ENCODE data around the gene GNS.
A peak's percentile ranks its signal among the peaks of the same experiment; 100 is the strongest.

Gene GNS

DNA sequence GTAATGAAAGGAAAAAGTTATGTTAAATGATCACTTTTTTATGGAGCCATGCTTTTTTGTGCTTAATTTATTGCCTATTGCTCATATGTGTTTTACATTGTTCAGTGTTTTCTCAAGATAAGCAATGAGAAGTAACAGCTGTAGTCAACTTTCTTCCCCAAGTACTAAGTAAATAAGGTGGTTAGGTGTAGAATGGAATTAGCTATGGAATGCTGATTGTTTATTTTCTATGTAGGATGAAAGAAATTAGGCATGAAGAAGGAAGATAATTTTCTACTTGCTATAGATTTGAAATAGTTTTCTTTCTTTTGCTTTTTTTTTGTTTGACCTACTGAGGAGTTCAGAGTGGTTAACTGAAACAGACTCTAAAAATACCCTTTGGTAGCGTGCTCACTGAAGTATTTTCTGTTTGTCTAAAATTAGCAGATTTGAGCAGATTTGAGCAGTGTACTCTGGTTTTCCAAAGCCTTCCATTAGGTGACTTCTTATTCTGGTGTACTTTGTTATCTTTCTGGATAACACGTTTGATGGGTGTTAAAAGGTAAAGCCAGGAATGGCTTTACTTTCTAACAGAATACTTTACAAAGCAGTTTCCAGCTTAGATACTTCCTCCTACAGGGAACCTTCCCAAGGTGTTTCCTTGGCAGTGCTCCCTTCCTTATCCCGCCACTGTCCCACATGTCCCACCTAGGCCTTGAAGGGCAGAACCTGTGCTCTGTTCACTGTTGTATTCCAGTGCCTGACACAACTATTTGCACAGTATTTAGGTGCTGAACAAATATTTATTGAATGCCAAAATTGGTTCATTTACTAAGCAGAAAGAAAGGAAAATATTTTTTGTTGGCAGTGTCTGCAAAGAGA lies 92.9 kb downstream of the GNS start:
- no peak for DNase-seq (ENCODE audit: low read depth)
- peak overlapping the region; percentile 48 for H3K4me3 ChIP-seq (ENCODE audit: low read depth, low read length)
- TF ChIP-seq, protein P1, sequence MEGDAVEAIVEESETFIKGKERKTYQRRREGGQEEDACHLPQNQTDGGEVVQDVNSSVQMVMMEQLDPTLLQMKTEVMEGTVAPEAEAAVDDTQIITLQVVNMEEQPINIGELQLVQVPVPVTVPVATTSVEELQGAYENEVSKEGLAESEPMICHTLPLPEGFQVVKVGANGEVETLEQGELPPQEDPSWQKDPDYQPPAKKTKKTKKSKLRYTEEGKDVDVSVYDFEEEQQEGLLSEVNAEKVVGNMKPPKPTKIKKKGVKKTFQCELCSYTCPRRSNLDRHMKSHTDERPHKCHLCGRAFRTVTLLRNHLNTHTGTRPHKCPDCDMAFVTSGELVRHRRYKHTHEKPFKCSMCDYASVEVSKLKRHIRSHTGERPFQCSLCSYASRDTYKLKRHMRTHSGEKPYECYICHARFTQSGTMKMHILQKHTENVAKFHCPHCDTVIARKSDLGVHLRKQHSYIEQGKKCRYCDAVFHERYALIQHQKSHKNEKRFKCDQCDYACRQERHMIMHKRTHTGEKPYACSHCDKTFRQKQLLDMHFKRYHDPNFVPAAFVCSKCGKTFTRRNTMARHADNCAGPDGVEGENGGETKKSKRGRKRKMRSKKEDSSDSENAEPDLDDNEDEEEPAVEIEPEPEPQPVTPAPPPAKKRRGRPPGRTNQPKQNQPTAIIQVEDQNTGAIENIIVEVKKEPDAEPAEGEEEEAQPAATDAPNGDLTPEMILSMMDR (IDR thresholded peaks at IDR 0.05; ENCODE audit: low read depth, low read length, missing control alignments), result no peak

DNA sequence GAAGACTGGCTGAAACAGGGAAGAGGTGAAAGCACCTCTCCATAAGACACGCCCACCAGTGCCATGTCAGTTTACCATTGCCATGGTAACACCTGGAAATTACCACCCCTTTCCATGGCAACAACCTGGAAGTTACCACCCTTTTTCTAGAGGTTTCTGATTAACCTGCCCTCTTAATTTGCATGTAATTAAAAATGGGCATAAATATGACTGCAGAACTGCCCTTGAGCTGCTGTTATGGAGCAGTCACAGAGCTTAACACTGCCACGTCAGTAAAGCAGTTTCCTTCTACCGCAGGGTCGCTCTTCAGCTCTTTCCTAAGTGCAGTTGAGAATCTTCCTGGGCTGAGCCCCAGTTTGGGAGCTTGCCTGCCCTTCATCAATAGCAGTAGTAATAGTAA lies 93.7 kb downstream of the GNS start:
- DNase-seq (ENCODE audit: low read depth), result peak; percentile 68
- peak overlapping the region; percentile 43; the same call in 1 of the 2 replicates for H3K4me3 ChIP-seq (ENCODE audit: low read depth, low read length)
- TF ChIP-seq, protein P1 (IDR thresholded peaks at IDR 0.05; ENCODE audit: low read depth, low read length, missing control alignments), result no peak
